GM21825 (cell line): ENCODE measurements around the gene C19orf33.

Source experiments
- ATAC-seq: cut with Tn5 transposase; IDR thresholded peaks from one replicate; pipeline ENCODE4 v1.9.1; 2021; ENCODE audit warnings: mild to moderate bottlenecking, moderate library complexity; ENCODE audit not compliant: unreplicated experiment

Gene C19orf33

DNA sequence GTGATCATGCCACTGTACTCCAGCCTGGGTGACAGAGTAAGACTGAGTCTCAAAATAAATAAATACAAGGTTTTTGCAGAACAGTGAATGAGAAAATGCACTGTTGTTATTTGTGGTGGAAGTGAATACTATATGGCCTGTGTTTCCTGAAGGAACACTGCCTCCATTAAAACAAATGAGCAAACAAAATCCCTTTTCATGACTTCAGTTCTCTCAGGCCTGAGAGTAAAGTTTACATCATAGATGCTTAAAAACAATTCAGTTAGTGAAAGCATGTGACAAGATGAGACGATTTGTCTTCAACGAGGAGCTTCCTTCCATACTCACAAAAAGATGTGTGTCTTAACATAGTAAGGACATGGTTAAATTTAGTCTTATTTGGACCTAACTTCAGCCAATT is 25.3 kb upstream of the C19orf33 start:
- no peak for ATAC-seq

DNA sequence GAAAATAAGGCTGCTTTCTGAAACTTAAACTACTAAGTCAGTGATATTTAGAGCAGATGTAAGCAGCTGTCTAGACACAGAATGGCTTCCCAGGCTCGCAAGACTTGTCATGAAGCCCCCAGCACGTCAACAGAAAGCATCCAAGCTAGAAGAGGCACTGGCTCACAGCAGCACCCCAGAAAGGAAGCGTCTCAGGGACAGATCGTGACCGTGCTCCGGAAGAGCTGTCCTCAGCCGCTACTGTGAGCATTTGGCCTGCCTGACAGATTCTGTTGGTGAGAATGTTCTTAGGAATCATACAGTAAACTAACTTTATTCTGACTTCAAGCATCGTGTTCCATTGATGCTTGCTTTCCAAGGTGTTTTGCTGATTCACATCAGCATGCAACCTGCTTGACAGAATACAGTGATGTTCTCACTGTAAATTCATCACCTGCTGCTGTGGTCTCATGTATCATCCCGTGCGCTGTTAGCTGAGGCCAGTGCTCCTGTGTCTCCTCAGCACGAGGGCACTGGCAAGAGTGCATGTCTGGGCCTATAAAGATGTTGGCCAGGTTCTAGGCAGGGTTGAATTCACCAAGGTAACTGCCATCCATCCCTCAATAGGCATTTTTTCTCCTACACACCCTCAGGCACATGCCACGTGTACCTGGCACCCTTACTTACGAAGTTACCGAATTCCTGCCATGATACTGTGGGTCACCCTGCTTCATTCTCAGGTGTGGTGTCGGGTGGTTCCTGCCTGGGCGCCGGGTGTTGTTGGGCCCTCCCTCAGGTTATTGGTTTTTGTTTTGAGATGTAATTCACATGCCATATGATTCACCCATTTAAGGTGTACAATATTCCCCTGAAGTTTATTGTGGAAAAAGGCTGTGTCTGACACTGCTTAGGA is 23.8 kb upstream of the C19orf33 start:
- no peak for ATAC-seq

GRCh38 chr19:38281811-38282566 is 22.1 kb upstream of the C19orf33 start:
- no peak for ATAC-seq

DNA sequence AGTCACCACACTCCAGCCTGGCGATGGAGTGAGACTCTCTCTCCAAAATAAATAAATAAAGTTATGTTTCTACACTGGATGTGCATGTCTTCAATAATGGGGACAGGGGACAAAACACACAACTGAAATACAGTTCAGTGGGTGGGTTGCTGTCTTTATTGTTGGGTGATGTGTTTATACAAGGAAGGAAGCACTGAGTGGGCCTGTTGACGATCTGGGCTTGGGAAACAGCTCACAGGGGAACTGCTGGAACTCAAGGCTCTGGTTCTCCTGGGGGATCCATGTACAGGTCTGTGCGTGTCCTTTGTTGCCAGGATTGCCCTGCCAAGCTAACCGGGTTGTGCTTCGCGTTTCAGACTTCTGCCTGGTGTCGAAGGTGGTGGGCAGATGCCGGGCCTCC is 20.8 kb upstream of the C19orf33 start:
- ATAC-seq: no peak

- no peak for ATAC-seq
Measured at GRCh38 chr19:38284422-38284821, 19.6 kb upstream of the C19orf33 start.

GRCh38 chr19:38285567-38285966 is 18.5 kb upstream of the C19orf33 start:
- no peak for ATAC-seq

GRCh38 chr19:38287604-38288003 is 16.4 kb upstream of the C19orf33 start:
- ATAC-seq: no peak

DNA sequence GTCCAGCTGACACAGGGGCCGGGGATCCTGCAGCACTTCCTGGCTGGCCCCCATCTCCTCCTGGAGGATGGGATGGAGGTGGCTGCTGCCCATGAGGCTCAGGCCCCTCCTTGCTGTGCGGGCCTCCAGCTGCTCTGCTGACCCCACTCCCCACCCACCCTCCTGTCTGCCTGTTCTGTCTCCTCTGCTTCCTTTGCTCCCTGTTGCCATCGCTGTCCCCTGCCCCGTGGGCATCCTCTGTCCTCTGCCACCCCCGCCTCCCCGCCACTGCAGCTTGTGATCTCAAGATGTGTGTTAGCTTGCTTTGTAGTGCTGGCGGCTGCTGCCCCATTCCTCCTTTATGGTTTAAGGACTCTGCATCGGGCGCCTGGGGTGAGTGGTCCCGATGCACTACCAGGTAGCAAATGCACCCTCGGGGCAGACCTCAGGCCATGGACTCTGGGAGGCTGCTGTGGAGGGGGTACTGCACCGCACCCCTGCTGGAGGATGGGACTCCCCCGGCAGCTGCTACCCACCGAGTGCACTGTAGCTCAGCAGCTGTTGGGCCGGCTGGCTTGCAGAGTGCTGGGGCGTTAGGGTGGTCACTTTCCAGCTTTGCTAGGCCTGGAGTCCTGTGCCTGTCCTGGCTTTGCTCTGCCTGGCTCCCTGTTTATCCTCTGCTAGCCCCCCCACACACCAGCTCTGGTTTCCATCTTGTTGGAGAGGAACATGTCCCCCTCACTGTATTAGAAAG is 15.8 kb upstream of the C19orf33 start:
- ATAC-seq: no peak

DNA sequence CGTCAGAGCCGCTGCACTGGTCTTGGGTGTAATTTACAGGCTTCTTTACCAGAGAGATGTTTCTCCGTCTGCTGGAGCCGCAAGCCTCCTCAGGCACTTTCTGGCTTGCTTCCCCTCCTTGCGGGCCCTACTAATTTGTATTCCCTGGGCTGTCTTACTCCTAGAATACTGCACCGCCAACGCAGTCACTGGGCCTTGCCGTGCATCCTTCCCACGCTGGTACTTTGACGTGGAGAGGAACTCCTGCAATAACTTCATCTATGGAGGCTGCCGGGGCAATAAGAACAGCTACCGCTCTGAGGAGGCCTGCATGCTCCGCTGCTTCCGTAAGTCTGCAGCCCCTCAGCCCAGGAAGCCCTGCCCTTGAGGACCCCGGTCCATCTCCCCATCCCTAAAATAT is 14.1 kb upstream of the C19orf33 start:
- ATAC-seq: no peak

- no peak for ATAC-seq
Measured at GRCh38 chr19:38290631-38291147, 13.4 kb upstream of the C19orf33 start.

DNA sequence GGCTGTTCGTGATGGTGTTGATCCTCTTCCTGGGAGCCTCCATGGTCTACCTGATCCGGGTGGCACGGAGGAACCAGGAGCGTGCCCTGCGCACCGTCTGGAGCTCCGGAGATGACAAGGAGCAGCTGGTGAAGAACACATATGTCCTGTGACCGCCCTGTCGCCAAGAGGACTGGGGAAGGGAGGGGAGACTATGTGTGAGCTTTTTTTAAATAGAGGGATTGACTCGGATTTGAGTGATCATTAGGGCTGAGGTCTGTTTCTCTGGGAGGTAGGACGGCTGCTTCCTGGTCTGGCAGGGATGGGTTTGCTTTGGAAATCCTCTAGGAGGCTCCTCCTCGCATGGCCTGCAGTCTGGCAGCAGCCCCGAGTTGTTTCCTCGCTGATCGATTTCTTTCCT is 12.2 kb upstream of the C19orf33 start:
- no peak for ATAC-seq

GRCh38 chr19:38293281-38293680 is 10.8 kb upstream of the C19orf33 start:
- no peak for ATAC-seq

DNA sequence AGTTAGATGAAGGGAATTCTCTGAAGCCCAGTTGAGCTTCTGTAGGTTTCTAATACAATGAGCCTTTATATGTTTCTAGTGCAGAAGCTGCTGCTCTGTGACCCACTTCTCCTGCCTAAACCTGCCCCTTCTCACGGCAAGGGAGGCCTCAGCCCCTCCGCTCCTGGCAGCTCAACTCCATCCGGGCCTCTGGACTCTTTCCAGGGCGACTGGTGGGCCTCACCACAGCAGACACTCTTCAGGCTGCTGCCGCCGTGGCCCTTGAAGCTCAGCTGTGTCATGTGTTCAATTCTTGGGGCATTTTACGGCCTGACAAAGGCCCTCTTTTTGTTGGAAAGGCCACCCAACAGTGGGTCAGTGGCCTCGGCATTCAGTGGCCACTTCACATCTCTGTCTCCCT is 10.0 kb upstream of the C19orf33 start:
- ATAC-seq: no peak

DNA sequence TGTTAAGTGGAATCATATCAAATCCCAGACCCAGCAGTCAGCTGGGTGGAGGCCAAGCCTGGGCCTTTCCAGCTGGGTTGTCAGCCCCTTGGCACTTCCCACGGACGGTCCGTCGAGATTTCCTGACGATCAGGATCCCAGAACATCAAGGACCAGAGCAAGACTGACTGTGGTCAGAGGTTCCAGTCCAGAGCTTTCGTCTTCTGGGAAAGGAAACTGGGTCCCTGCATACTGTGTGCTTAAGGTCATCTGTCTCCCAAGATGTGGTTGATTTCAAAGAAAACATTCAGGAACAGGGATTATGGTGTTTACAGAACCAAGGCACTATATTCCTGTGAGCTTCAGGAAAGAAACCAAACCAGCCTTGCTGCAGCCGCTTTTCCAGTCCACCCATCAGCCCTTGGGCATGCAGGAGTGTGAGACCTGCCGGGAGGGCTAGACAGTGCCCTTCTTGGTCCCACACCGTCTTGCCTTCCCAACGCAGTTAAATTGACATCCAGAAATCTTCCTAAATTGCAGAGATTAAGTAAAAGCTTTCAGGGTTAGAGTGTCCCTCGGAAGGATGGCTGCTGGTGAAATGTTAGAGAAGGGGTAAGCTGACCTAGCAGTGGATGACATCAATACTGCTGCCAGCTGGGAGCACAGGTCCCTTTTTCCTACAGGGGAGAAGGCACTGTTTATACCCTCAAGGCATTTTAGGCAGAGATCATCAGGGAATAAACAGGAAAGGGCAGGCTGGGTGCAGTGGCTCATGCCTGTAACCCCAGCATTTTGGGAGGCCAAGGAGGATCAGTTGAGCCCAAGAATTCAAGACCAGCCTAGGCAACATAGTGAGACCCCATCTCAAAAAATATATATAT is 5.0 kb upstream of the C19orf33 start:
- ATAC-seq: no peak

DNA sequence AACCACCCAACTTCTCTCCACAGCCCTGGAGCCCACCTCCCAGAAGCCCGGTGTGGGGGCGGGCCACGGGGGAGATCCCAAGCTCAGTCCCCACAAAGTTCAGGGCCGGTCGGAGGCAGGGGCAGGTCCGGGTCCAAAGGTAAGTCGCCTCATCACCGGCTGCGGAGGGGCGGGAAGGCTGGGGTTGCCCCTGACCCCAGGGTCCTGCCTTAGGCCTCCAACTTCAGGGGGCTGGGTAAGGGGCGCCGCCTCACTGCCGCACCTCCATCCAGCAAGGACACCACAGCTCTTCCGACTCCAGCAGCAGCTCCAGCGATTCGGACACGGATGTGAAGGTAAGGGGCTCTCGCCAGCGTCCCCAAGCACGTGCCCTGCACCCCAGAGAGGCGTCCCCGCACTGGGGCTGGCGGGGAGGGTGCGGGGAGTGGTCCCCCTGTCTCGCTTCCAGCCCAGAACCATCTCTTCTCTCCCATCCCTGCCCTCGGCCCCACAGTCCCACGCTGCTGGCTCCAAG is 358 bp downstream of the C19orf33 start:
- no peak for ATAC-seq

- ATAC-seq: no peak
Measured at GRCh38 chr19:38304866-38305429, 897 bp downstream of the C19orf33 start.

DNA sequence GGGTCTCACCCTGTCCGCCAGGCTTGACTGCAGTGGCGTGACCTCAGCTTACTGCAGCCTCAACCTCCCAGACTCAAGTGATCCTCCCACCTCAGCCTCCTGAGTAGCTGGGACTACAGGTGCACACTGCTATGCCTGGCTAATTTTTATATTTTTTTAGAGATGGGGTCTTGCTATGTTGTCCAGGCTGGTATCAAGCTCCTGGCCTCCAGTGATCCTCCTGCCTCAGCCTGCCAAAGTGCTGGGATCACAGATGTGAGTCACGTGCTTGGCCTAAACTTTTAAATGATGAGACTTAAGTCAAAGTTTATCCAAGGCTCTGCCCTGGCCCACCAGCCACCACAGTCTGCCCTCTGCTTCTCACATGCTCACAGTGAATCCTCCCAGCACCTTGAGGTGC is 2.2 kb downstream of the C19orf33 start:
- no peak for ATAC-seq

GRCh38 chr19:38307076-38307475 is 3.0 kb downstream of the C19orf33 start:
- ATAC-seq: no peak

- ATAC-seq: no peak
Measured at GRCh38 chr19:38307597-38307996, 3.5 kb downstream of the C19orf33 start.
